Esophagus squamous epithelium (tissue), 5 donors: ENCODE measurements around the gene MAS1L. TPM values are rescaled to one million over a fixed set of nuclear protein-coding genes. Genes with fewer than 3 reads are reported as not detected.

Experiments
- DNase-seq: peaks from one replicate; lab custom pipeline; 2025; lab: John Stamatoyannopoulos, UW
- H3K27ac ChIP-seq, 4 donors: fragments of 200-600 bp; sonication (generic); one replicate each; pipeline ENCODE4 v1.5.1; 2016 to 2019; ENCODE audit warnings: mild to moderate bottlenecking in 1 of 4
- H3K27me3 ChIP-seq, 4 donors: fragments of 200-600 bp; sonication (generic); 1 replicate in 3 of 4; 2 replicates in 1 of 4; pipeline versions ENCODE4 v1.5.1 to v1.6.0; 2017 to 2021; ENCODE audit warnings: antibody characterized with exemption in 1 of 4
- H3K36me3 ChIP-seq, 3 donors: fragments of 200-600 bp; sonication (generic); one replicate each; pipeline ENCODE4 v1.5.1; 2016 to 2019
- H3K4me1 ChIP-seq, 3 donors: fragments of 200-600 bp; sonication (generic); one replicate each; pipeline ENCODE4 v1.5.1; 2017 to 2019
- H3K4me3 ChIP-seq, 4 donors: fragments of 200-600 bp; sonication (generic); 1 replicate in 3 of 4; 2 replicates in 1 of 4; pipeline ENCODE4 v1.5.1; 2016 to 2019; ENCODE audit warnings: mild to moderate bottlenecking in 2 of 4, moderate library complexity in 1 of 4
- H3K9me3 ChIP-seq, 3 donors: fragments of 200-600 bp; sonication (generic); one replicate each; pipeline ENCODE4 v1.5.1; 2016 to 2019
- POLR2A ChIP-seq, 4 donors: fragments of 450-650 bp; IDR thresholded peaks; one replicate each; pipeline ENCODE4 v1.6.1; 2017; ENCODE audit warnings: antibody characterized with exemption in 4 of 4, mild to moderate bottlenecking in 4 of 4, moderate library complexity in 3 of 4
- WGBS, 2 donors: methylation state at CpG; one replicate each; pipeline ENCODE4 v1.1.5; 2018; 5-methylcytosine and 5-hydroxymethylcytosine counted together
- intact Hi-C: fragments of 100-400 bp; cut with DNase I; formaldehyde crosslinking; loops from one replicate; pipeline ENCODE4 v1.15.0; 2022
- total RNA-seq, 4 donors: library from RNA; depleted of rRNA; stranded (reverse); fragments of >200 nt; gene quantifications; one replicate each; pipeline ENCODE4 v1.1.0, GENCODE V29; 2016
- TF ChIP-seq, protein P1 (sequence below), 6 experiments: fragments of 450-650 bp in 4 of 6; fragments of 200-600 bp in 2 of 6; sonication (generic) in 2 of 6; IDR thresholded peaks; one replicate each; pipeline ENCODE4 v1.5.1; 2016 to 2019; ENCODE audit warnings: antibody characterized with exemption in 6 of 6, mild to moderate bottlenecking in 4 of 6, moderate library complexity in 4 of 6
- donor health status: DM: yes; HTN: yes; CAD: no.

Gene MAS1L
- total RNA-seq, 4 donors from 2014 or later = not detected

DNA sequence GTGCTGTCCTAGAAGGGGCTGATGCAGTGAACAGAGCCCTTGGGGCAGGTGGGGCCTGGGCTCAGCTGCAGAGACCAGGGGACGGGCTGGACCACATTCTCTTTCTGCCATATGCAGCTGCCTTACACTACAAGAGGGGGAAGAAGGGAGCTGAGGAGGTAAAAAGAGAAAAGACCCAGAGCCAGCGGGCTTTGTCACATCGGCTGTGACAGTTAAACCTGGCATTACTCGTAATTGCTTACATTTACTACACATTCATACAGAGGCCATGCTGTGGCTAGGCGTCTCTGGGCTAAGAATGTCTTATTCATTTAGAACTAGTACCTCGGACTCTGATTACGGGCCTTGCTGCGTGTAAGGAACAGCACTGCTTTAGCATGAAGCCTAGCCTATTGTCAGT lies 12.8 kb upstream of the MAS1L start:
- Histone ChIP-seq H3K9me3 (no peaks in the 10 kb centered on the region), H3K36me3 (no peaks in the 10 kb centered on the region), H3K4me1 (no peaks in the 10 kb centered on the region), H3K4me3 (no peak overlapping the region), H3K27me3 (peaks cover 0 to 20% (median 0%) of the 10 kb centered on the region in 4 donors), H3K27ac (no peak overlapping the region)
- DNase-seq = no peak
- no peak for TF ChIP-seq POLR2A (IDR thresholded peaks at IDR 0.05)
- TF ChIP-seq, protein P1, sequence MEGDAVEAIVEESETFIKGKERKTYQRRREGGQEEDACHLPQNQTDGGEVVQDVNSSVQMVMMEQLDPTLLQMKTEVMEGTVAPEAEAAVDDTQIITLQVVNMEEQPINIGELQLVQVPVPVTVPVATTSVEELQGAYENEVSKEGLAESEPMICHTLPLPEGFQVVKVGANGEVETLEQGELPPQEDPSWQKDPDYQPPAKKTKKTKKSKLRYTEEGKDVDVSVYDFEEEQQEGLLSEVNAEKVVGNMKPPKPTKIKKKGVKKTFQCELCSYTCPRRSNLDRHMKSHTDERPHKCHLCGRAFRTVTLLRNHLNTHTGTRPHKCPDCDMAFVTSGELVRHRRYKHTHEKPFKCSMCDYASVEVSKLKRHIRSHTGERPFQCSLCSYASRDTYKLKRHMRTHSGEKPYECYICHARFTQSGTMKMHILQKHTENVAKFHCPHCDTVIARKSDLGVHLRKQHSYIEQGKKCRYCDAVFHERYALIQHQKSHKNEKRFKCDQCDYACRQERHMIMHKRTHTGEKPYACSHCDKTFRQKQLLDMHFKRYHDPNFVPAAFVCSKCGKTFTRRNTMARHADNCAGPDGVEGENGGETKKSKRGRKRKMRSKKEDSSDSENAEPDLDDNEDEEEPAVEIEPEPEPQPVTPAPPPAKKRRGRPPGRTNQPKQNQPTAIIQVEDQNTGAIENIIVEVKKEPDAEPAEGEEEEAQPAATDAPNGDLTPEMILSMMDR (IDR thresholded peaks at IDR 0.05) = no peak
- WGBS, 2 donors = 73 to 80% methylated on average over 6 to 8 of the region's 8 CpGs
- intact Hi-C loops = no loop called here

DNA sequence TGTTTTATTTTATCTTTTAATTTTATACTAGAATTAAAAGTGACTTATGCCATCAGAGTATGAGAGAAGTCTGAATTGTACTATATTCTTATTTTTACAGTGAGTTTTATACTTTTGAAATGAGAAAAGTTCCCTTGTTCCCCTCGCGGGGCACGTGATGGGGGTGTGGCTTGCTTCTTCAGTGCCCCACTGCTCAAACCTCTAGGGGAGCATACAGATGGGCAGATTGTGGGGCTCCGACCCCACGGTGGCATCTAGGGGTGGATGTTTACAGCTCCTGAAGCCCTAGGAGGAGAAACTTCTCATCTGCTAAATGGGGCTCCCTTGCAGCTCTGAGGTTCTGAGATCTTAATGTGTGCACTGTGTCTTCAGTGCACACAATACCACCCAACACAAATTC lies 11.9 kb upstream of the MAS1L start:
- Histone ChIP-seq H3K9me3 (no peaks in the 10 kb centered on the region), H3K36me3 (no peaks in the 10 kb centered on the region), H3K27me3 (peaks cover 0 to 20% (median 0%) of the 10 kb centered on the region in 4 donors), H3K4me3 (no peak overlapping the region), H3K27ac (no peak overlapping the region), H3K4me1 (no peaks in the 10 kb centered on the region)
- WGBS, 2 donors = 71 to 90% methylated on average over 4 to 5 of the region's 5 CpGs
- no peak for TF ChIP-seq POLR2A (IDR thresholded peaks at IDR 0.05)
- TF ChIP-seq, protein P1 (IDR thresholded peaks at IDR 0.05) = no peak
- intact Hi-C loops = no loop called here
- no peak for DNase-seq

DNA sequence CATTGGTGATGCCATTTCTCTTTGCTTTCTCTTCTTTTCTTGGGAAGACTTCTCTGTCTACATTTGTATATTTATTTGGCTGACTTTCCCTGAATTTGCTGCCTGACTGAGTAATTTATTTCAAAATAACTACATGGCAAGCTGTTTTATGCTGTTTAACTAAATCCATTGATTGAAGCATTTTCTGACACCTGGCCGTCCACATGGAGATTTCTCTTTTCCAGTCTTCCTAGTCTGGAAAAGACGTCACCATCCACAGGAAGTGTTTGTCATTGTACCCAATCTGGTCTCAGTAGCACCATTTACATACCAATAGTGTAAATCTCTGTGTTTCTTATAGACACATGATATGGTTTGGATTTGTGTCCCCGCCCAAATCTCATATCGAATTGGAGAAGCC lies 9.2 kb upstream of the MAS1L start:
- 64 to 78% methylated on average over 4 of the region's 4 CpGs for WGBS, 2 donors
- TF ChIP-seq, protein P1 (IDR thresholded peaks at IDR 0.05) = no peak
- TF ChIP-seq POLR2A (IDR thresholded peaks at IDR 0.05) = no peak
- intact Hi-C loops = no loop called here

DNA sequence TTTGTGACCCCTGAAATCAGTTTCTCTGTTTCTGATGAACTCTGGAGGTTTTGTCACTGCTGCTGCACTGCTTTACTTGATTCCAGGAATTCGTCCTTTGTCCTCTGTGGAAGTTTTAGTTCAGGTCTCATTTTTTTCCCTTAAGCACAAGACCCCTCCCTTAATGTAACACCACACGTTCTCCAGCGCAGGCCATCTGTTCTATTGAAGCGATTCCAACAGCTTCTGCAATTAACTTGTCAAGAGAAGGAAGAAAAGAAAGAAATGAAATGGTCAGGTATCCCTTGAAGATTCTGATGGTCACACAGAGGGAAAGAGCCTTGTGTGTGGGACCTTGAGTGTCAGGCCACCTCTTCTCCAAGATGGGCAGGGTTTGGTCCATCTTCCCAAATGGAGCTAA lies 7.8 kb upstream of the MAS1L start:
- no peak overlapping the region for H3K27ac ChIP-seq
- 50 to 67% methylated on average over 2 to 4 of the region's 4 CpGs for WGBS, 2 donors
- intact Hi-C loops = no loop called here
- no peaks in the 10 kb centered on the region for H3K36me3 ChIP-seq
- no peak for TF ChIP-seq POLR2A (IDR thresholded peaks at IDR 0.05)
- TF ChIP-seq, protein P1 (IDR thresholded peaks at IDR 0.05) = no peak
- no peak overlapping the region for H3K4me3 ChIP-seq
- H3K4me1 ChIP-seq = no peaks in the 10 kb centered on the region
- H3K9me3 ChIP-seq = no peaks in the 10 kb centered on the region
- DNase-seq = no peak
- peaks cover 0 to 6% (median 0%) of the 10 kb centered on the region in 4 donors for H3K27me3 ChIP-seq

More for the DNA sequence above, 9.2 kb upstream of the MAS1L start:
- Histone ChIP-seq H3K4me1 (no peaks in the 10 kb centered on the region), H3K9me3 (no peaks in the 10 kb centered on the region), H3K4me3 (no peak overlapping the region), H3K36me3 (no peaks in the 10 kb centered on the region), H3K27me3 (peaks cover 0 to 17% (median 0%) of the 10 kb centered on the region in 4 donors), H3K27ac (no peak overlapping the region)
- DNase-seq = no peak

DNA sequence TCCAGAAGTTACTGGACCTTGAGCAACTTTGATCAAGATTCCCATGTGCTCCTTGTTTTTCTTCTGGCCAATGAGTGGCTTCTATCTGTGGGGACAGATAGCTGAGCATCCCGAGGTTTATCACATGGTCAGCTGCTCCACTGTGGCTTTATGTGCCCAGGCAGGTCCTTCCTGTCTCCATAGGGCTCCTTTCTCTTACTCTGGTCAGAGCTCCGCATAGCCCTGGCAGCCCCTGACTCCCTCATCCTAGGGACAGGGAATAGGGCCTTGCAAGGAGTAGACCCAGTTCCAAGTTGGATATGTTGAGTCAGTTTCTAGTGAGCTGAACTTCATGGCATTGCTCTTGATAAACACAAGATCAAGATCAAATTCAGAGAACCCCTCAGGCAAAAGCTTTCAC lies 6.4 kb upstream of the MAS1L start:
- no peak overlapping the region for H3K4me3 ChIP-seq
- DNase-seq = no peak
- H3K27ac ChIP-seq = no peak overlapping the region
- no peaks in the 10 kb centered on the region for H3K36me3 ChIP-seq
- H3K4me1 ChIP-seq = no peaks in the 10 kb centered on the region
- 0 to 60% methylated on average over 1 to 2 of the region's 2 CpGs for WGBS, 2 donors
- intact Hi-C loops = no loop called here
- H3K27me3 ChIP-seq = no peaks in the 10 kb centered on the region
- TF ChIP-seq POLR2A (IDR thresholded peaks at IDR 0.05) = no peak
- TF ChIP-seq, protein P1 (IDR thresholded peaks at IDR 0.05) = no peak
- H3K9me3 ChIP-seq = no peaks in the 10 kb centered on the region
